GM19324 (cell line): ENCODE measurements around the gene RAF1.
"Not testable (repeated sequence)": the region's sequence is repeated elsewhere in the genome, so short reads cannot be mapped to it uniquely, and the experiment has no call there.

ENCODE experiments used
- ATAC-seq: cut with Tn5 transposase; IDR thresholded peaks from one replicate; pipeline ENCODE4 v1.9.1; 2021; ENCODE audit warnings: mild to moderate bottlenecking, moderate library complexity; ENCODE audit not compliant: unreplicated experiment, low FRiP score

Gene RAF1

GRCh38 chr3:12643724-12644123 lies 20.2 kb downstream of the RAF1 start:
- ATAC-seq = no peak

GRCh38 chr3:12643010-12643380 lies 20.9 kb downstream of the RAF1 start:
- ATAC-seq = no peak

- ATAC-seq = not testable (repeated sequence)
Observed at GRCh38 chr3:12640853-12641252, 23.1 kb downstream of the RAF1 start.

GRCh38 chr3:12638105-12638504 lies 25.8 kb downstream of the RAF1 start:
- ATAC-seq = no peak

GRCh38 chr3:12633108-12633507 lies 30.8 kb downstream of the RAF1 start:
- no peak for ATAC-seq

- ATAC-seq = no peak
Observed at GRCh38 chr3:12632523-12632922, 31.4 kb downstream of the RAF1 start.

GRCh38 chr3:12630843-12631242 lies 33.1 kb downstream of the RAF1 start:
- not testable (repeated sequence) for ATAC-seq

GRCh38 chr3:12630292-12630691 lies 33.6 kb downstream of the RAF1 start:
- ATAC-seq = no peak

- no peak for ATAC-seq
Observed at GRCh38 chr3:12629560-12629959, 34.4 kb downstream of the RAF1 start.

GRCh38 chr3:12628813-12629212 lies 35.1 kb downstream of the RAF1 start:
- no peak for ATAC-seq

- ATAC-seq = no peak
Observed at GRCh38 chr3:12627370-12627769, 36.5 kb downstream of the RAF1 start.

- not testable (repeated sequence) for ATAC-seq
Observed at GRCh38 chr3:12624964-12625363, 39.0 kb downstream of the RAF1 start.

- no peak for ATAC-seq
Observed at GRCh38 chr3:12624056-12624455, 39.9 kb downstream of the RAF1 start.

GRCh38 chr3:12622335-12622734 lies 41.6 kb downstream of the RAF1 start:
- ATAC-seq = no peak

- no peak for ATAC-seq
Observed at GRCh38 chr3:12620729-12621128, 43.2 kb downstream of the RAF1 start.

- no peak for ATAC-seq
Observed at GRCh38 chr3:12620305-12620704, 43.6 kb downstream of the RAF1 start.

- no peak for ATAC-seq
Observed at GRCh38 chr3:12618426-12618825, 45.5 kb downstream of the RAF1 start.

GRCh38 chr3:12615266-12615665 lies 48.7 kb downstream of the RAF1 start:
- ATAC-seq = no peak

- ATAC-seq = no peak
Observed at GRCh38 chr3:12613250-12613649, 50.7 kb downstream of the RAF1 start.

GRCh38 chr3:12612514-12613226 lies 51.2 kb downstream of the RAF1 start:
- no peak for ATAC-seq

- no peak for ATAC-seq
Observed at GRCh38 chr3:12611117-12611516, 52.8 kb downstream of the RAF1 start.

GRCh38 chr3:12608376-12608775 lies 55.5 kb downstream of the RAF1 start:
- no peak for ATAC-seq

GRCh38 chr3:12603969-12604368 lies 59.9 kb downstream of the RAF1 start:
- no peak for ATAC-seq
